ENCODE results near the gene PPCDC.
"Not testable (repeated sequence)": the region's sequence is repeated elsewhere in the genome, so short reads cannot be mapped to it uniquely, and the experiment has no call there.

The PPCDC gene

DNA sequence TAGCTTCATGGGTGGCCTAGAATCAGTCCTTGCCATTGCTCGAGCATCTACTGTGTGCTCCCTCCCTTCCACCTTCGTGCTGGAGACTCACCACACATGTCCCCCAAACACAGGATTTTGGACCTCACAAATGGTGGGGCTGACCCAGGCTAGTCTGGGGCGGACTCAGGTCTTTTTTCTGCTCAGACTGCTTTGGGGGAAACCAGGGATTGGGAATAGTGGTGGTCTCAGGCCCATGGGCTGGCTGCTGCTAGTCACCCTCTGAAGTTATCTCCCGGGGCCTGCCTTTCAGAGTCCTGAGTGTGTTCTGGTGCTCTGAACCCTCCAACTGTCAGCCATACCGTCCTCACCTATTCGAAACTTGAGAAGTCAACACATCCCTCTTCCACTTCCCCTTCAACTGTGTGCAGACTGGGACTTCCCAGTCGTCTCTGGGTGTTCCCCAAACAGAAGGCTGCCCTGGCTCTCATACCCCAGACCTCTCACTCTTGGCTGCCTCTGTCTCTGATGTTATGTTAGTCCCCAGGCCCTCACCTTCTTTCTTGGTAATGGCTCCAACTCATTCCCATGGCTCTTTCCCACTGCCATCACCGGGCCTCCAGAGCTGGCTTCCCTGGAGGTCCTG is 46.0 kb downstream of the PPCDC start:
- POLR2A ChIA-PET: no interaction called here
- TF ChIP-seq ELF4 (IDR thresholded peaks at IDR 0.05) (no peak), CTBP1 (IDR thresholded peaks at IDR 0.05; ENCODE audit: borderline replicate concordance) (no peak), TARDBP (IDR thresholded peaks at IDR 0.05) (no peak), FOXA1 (IDR thresholded peaks at IDR 0.05) (no peak), ARNT (IDR thresholded peaks at IDR 0.05) (no peak), HDGF (IDR thresholded peaks at IDR 0.05; ENCODE audit: borderline replicate concordance) (no peak), L3MBTL2 (conservative IDR thresholded peaks at IDR 0.05) (no peak), BHLHE40 (IDR thresholded peaks at IDR 0.05; ENCODE audit: borderline replicate concordance) (no peak), FOXM1 (IDR thresholded peaks at IDR 0.05; ENCODE audit: borderline replicate concordance) (no peak), SUZ12 (IDR thresholded peaks at IDR 0.05) (no peak)
- TF ChIP-seq, protein P1, sequence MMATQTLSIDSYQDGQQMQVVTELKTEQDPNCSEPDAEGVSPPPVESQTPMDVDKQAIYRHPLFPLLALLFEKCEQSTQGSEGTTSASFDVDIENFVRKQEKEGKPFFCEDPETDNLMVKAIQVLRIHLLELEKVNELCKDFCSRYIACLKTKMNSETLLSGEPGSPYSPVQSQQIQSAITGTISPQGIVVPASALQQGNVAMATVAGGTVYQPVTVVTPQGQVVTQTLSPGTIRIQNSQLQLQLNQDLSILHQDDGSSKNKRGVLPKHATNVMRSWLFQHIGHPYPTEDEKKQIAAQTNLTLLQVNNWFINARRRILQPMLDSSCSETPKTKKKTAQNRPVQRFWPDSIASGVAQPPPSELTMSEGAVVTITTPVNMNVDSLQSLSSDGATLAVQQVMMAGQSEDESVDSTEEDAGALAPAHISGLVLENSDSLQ (IDR thresholded peaks at IDR 0.05): no peak
- no peak for DNase-seq (ENCODE audit: extremely low spot score)
- CTCF ChIA-PET: no interaction called here

DNA sequence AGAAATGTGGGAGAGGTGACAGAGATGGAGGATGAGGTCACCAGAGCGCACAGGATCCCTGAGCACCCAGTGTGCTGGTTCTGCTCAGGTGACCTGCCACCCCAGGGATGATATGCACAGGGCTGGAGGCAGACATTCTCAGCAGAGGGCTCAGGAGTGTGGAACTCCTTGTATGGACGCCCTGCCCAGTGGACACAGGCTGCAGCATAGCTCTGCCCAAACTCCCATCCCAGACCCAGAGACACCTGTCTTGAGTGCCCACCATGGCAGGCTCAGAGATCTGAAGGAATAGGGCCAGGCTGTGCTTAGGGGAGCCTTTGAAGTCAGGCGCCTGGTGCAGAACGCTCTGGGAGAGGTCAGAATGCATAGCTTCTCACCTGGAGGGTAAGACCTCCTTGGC is 47.3 kb downstream of the PPCDC start:
- no peak for TF ChIP-seq ELF4 (IDR thresholded peaks at IDR 0.05)
- TF ChIP-seq L3MBTL2 (conservative IDR thresholded peaks at IDR 0.05): no peak
- TF ChIP-seq, protein P1 (IDR thresholded peaks at IDR 0.05): no peak
- no peak for TF ChIP-seq TARDBP (IDR thresholded peaks at IDR 0.05)
- DNase-seq (ENCODE audit: extremely low spot score): no peak
- CTCF ChIA-PET: no interaction called here
- POLR2A ChIA-PET: interaction anchor here (0.6 kb wide), 1 partner anchor 530 kb away, joined by 3 read pairs; the partner anchor contains the start of gene ARID3B

DNA sequence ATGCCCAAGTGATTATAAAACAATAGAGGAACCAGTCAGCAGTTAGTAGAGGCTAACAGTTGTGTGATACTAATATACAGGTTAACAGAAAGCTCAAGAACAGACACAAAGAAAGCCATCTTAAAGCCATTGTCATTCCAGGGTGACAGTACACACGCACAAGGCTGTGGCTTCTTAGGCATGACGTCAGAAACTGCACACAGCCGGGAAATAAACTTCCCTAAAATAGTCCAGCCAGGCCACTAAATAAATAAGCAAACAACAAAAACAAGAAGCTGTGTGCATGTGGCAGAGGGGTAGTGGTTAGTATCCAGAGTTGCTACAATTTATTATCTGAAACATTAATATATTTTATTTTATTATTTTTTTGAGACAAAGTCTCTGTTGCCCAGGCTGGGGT is 49.8 kb downstream of the PPCDC start:
- CTCF ChIA-PET: no interaction called here
- DNase-seq (ENCODE audit: extremely low spot score): no peak
- POLR2A ChIA-PET: no interaction called here
- TF ChIP-seq FOXK2 (IDR thresholded peaks at IDR 0.05): no peak
- no peak for TF ChIP-seq ARNT (IDR thresholded peaks at IDR 0.05)
- TF ChIP-seq, protein P1 (IDR thresholded peaks at IDR 0.05): no peak

DNA sequence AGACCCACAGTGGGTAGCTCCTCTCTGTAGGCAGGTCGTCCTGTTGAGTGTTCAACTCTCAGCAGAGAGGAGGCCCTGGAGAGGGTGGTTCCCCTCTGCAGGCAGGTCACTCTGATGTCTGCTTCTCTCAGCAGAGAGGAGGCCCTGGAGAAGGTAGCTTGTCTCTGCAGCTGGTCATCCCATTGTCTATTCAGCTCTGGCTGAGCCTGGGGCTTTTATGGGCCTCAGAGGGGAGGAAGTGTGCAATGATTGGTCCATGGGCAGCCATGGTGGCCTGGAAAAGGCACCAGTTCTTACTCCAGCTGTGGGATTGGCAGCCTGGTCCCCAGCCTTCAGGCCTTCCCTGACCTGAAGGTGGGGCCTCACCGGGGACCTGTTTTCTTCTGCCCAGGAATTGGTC is 52.9 kb downstream of the PPCDC start:
- ChIA-PET CTCF (no interaction called here), POLR2A (interaction anchor here (0.6 kb wide), 1 partner anchor 71 kb away, joined by 3 read pairs; no protein-coding TSS in a partner anchor)
- no peak for DNase-seq (ENCODE audit: extremely low spot score)
- TF ChIP-seq BHLHE40 (IDR thresholded peaks at IDR 0.05; ENCODE audit: borderline replicate concordance) (no peak), ZNF384 (IDR thresholded peaks at IDR 0.05) (no peak), HDGF (IDR thresholded peaks at IDR 0.05; ENCODE audit: borderline replicate concordance) (no peak), CTBP1 (IDR thresholded peaks at IDR 0.05; ENCODE audit: borderline replicate concordance) (no peak), LEF1 (IDR thresholded peaks at IDR 0.05; ENCODE audit: borderline replicate concordance) (no peak), SP1 (IDR thresholded peaks at IDR 0.05) (no peak), FOXM1 (IDR thresholded peaks at IDR 0.05; ENCODE audit: borderline replicate concordance) (no peak), SUZ12 (IDR thresholded peaks at IDR 0.05) (no peak), FOXK2 (IDR thresholded peaks at IDR 0.05) (no peak), FOXA1 (IDR thresholded peaks at IDR 0.05) (no peak), TARDBP (IDR thresholded peaks at IDR 0.05) (no peak), L3MBTL2 (conservative IDR thresholded peaks at IDR 0.05) (no peak), NFRKB (IDR thresholded peaks at IDR 0.05) (no peak), ARNT (IDR thresholded peaks at IDR 0.05) (no peak), ELF4 (IDR thresholded peaks at IDR 0.05) (no peak)
- TF ChIP-seq, protein P1 (IDR thresholded peaks at IDR 0.05): no peak

DNA sequence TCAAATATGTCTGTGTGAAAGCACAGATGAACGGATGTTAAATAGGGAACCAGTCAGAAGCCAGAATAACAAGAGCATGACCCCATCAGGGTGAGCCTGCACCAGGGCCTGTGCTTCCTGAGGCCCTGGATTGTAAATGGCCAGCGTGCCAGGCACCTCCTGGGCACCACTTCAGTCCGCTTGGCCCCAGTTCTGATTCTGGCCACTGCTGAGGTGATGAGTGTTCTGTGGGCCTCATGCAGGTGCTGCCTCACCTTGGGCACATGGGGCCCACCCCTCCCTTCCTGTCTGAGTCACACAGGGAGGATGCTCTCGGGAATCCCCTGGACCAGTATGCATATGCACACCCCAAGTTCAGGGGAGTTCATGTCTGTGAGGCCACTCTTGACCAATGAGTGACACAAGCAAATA is 54.2 kb downstream of the PPCDC start:
- DNase-seq (ENCODE audit: extremely low spot score); POLR2A ChIA-PET; CTCF ChIA-PET: not testable (repeated sequence)

DNA sequence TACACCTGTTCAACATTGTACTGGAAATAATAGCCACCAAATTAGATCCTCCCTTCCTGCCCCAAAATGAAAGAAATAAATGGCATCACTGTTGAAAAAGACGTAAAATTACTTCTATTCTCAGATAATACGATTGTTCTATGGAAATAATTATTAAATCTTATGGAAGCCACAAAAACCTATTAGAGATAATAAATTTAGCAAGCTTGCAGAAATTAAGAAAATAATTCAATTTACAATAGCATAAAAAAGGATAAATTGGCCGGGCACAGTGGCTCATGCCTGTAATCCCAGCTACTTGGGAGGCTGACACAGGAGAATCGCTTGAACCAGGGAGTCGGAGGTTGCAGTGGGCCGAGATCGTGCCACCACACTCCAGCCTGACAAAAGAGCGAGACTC is 57.8 kb downstream of the PPCDC start:
- POLR2A ChIA-PET: no interaction called here
- CTCF ChIA-PET: no interaction called here
- no peak for TF ChIP-seq TARDBP (IDR thresholded peaks at IDR 0.05)
- no peak for TF ChIP-seq FOXK2 (IDR thresholded peaks at IDR 0.05)
- TF ChIP-seq, protein P1 (IDR thresholded peaks at IDR 0.05): no peak
- no peak for DNase-seq (ENCODE audit: extremely low spot score)

Measured in HEK293T (cell line).